Measurements from ENCODE around the gene FAM174C.
A peak's percentile ranks its signal among the peaks of the same experiment; 100 is the strongest.

The FAM174C gene

DNA sequence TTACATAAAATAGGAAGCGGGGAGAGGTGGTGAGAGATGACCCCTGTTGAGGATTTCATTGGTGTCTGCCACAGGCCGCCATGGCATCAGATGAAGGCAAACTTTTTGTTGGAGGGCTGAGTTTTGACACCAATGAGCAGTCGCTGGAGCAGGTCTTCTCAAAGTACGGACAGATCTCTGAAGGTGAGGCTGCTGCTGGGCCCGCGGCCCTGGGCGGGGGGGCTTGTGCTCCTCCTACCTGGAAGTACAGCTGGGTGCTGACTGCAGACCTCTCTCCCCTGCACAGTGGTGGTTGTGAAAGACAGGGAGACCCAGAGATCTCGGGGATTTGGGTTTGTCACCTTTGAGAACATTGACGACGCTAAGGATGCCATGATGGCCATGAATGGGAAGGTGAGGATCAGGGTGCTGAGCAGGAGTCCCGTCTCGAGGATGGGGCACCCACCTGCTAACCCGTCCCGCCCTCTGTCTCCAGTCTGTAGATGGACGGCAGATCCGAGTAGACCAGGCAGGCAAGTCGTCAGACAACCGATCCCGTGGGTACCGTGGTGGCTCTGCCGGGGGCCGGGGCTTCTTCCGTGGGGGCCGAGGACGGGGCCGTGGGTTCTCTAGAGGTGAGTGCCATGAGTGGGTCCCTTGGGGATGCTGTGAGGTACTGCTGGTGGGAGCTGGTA, 4.3 kb upstream of the FAM174C start:
- H3K27ac ChIP-seq, result peak overlapping the region; percentile 99
- no peak for DNase-seq (ENCODE audit: low read depth, low spot score)

- peak overlapping the region; percentile 99 for H3K27ac ChIP-seq
Measured at GRCh38 chr19:1271528-1272422, 3.6 kb upstream of the FAM174C start.

DNA sequence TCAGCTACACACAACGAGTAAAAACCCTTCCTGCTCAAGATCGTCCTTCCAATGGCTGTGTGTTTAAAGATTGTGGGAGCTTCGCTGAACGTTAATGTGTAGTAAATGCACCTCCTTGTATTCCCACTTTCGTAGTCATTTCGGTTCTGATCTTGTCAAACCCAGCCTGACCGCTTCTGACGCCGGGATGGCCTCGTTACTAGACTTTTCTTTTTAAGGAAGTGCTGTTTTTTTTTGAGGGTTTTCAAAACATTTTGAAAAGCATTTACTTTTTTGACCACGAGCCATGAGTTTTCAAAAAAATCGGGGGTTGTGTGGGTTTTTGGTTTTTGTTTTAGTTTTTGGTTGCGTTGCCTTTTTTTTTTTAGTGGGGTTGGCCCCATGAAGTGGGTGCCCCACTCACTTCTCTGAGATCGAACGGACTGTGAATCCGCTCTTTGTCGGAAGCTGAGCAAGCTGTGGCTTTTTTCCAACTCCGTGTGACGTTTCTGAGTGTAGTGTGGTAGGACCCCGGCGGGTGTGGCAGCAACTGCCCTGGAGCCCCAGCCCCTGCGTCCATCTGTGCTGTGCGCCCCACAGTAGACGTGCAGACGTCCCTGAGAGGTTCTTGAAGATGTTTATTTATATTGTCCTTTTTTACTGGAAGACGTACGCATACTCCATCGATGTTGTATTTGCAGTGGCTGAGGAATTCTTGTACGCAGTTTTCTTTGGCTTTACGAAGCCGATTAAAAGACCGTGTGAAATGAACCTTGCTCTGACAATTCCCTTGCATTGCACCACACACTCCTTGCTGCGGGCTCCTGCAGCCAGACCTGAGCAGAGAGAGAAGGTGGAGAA, 2.7 kb upstream of the FAM174C start:
- peak overlapping the region; percentile 99 for H3K27ac ChIP-seq
- no peak for DNase-seq (ENCODE audit: low read depth, low spot score)

More at GRCh38 chr19:1271528-1272422, 3.6 kb upstream of the FAM174C start:
- DNase-seq (ENCODE audit: low read depth, low spot score), result no peak

GRCh38 chr19:1273263-1274041, 1.9 kb upstream of the FAM174C start:
- H3K27ac ChIP-seq, result peak overlapping the region; percentile 92
- no peak for DNase-seq (ENCODE audit: low read depth, low spot score)

DNA sequence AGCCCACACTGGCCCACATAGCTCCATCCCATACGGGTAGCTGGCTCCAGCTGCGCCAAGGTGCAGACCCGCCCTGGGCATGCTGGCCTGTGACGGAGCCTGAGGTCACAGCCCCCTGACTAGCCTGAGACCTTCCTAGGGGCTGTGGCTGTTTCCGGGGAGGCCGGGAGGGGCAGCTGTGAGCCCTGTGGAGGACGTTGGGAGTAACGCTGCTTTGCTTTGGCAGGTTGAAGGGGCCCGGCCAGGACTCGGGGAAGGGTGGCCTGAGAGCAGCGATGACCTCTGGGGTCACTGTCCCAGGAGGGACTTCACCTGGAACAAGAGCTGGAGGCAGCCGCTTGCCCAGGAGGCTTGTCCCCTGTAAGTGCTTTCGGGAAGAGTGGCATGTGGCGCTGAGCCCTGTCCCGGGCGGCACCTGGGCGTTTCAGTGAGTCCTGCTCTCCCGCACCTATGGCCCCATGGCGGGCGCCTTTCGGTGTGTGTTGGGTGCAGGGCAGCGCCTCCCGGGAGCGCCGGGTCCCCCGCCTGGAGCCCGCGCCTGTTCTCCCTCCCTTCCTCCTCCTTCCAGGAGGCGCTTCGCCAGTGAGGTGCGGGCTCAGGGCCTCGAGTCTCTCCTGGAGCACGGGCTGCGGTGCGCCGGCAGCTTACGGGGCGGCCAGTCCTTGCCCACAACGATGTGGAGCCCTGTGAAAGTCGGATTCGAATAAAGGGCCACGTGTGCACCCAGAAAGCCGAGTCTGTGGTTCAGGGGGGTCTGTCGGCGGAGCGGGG, 1.1 kb upstream of the FAM174C start:
- no peak for DNase-seq (ENCODE audit: low read depth, low spot score)

DNA sequence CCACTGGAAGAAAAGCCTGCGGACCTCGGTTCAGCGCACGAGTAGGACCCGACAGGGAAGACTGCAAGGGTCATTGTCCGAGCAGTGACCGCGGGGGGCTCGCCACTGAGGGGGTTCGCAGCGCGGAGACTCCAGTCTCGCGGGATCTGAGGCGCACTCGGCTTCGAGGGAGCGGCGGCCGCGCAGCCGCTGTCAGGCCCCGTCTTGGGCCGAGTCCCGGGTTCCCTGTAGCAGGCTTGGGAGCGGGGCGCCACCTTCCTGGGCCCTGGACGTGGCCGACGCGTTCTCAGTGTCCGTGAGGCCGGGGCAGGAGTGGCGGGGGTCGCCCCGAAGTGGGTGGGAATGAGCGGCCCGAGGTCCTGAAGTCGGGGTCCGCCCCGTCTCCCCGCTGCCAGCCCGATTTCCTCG, 474 bp upstream of the FAM174C start:
- no peak for DNase-seq (ENCODE audit: low read depth, low spot score)
- H3K27ac ChIP-seq, result peak overlapping the region; percentile 92

More for the DNA sequence above, 1.1 kb upstream of the FAM174C start:
- peak overlapping the region; percentile 92 for H3K27ac ChIP-seq

DNA sequence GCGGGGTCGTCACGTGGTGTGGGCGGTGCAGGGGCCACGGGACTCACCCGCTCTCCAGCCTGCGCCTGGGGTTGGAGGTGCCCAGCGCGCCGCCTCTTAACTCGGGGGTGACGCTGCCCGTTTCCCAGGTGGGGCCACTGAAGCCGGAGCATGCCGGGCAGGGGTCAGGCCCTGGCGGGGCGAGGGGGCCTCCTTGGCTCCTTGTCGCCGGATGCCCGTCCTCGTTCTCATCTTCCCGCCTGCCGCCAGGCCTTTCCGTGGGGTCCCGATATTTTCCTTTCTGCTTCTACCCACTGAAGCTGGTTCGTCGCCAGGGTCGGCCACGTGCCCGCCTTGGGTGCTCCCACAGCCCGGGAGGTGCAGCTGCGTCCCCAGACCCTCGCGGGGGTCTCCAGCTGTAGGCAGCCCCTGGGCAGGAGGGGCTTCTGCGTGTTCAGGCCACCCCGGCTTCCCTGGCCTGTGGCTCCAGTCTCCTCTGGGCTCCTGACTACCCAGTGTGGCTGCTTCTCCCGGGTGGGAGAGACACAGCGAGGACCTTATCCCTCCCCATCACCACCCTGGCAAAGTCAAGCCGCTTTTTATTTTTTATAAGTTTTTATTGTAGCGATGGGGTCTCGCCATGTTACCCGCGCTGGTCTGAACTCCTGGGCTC, 772 bp downstream of the FAM174C start:
- no peak for DNase-seq (ENCODE audit: low read depth, low spot score)

GRCh38 chr19:1276628-1277022, 1.3 kb downstream of the FAM174C start:
- no peak for DNase-seq (ENCODE audit: low read depth, low spot score)
- H3K27ac ChIP-seq, result peak overlapping the region; percentile 92

More for the DNA sequence above, 772 bp downstream of the FAM174C start:
- H3K27ac ChIP-seq, result peak overlapping the region; percentile 92

DNA sequence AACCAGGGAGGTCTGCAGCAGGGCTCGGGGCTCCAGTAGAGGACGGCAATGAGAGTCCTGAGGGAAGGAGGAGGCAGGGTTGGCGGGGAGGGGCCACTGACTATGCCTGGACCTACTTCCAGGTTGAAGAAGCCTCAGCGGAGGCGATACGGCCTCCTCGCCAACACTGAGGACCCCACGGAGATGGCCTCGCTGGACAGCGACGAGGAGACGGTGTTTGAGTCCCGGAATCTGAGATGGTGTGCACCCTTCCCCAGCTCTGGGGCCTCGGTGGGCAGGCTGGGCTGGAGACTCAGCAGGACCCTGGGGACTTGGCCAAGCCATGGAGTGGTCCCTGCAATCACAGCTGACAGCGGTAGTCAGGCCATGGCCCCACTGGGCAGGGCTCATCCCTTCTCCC, 1.7 kb downstream of the FAM174C start:
- no peak overlapping the region for H3K27ac ChIP-seq
- no peak for DNase-seq (ENCODE audit: low read depth, low spot score)

DNA sequence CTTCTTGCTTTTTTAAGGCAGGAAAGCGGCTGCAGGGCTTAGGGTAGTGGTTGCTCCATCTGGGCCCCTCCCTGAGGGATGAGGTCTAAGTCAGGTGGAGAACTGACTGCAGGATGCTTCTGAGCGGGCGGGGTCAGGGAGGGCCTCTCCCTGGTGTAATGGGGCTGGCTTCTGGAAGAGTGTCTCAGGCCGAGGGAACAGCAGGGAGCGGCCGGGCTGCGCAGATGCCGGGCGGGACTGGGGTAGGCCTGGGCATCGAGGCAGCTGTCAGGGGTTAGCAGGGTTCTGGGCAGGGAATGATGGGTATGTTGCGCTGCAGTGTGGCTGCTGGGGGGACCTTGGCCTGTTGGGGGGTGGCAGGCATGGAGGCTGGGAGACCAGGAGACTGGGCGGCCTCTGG, 2.7 kb downstream of the FAM174C start:
- H3K27ac ChIP-seq, result no peak overlapping the region
- no peak for DNase-seq (ENCODE audit: low read depth, low spot score)

- DNase-seq (ENCODE audit: low read depth, low spot score), result no peak
- H3K27ac ChIP-seq, result no peak overlapping the region
Measured at GRCh38 chr19:1278713-1279660, 3.7 kb downstream of the FAM174C start.

- DNase-seq (ENCODE audit: low read depth, low spot score), result no peak
- no peak overlapping the region for H3K27ac ChIP-seq
Measured at GRCh38 chr19:1279782-1280341, 4.5 kb downstream of the FAM174C start.

DNA sequence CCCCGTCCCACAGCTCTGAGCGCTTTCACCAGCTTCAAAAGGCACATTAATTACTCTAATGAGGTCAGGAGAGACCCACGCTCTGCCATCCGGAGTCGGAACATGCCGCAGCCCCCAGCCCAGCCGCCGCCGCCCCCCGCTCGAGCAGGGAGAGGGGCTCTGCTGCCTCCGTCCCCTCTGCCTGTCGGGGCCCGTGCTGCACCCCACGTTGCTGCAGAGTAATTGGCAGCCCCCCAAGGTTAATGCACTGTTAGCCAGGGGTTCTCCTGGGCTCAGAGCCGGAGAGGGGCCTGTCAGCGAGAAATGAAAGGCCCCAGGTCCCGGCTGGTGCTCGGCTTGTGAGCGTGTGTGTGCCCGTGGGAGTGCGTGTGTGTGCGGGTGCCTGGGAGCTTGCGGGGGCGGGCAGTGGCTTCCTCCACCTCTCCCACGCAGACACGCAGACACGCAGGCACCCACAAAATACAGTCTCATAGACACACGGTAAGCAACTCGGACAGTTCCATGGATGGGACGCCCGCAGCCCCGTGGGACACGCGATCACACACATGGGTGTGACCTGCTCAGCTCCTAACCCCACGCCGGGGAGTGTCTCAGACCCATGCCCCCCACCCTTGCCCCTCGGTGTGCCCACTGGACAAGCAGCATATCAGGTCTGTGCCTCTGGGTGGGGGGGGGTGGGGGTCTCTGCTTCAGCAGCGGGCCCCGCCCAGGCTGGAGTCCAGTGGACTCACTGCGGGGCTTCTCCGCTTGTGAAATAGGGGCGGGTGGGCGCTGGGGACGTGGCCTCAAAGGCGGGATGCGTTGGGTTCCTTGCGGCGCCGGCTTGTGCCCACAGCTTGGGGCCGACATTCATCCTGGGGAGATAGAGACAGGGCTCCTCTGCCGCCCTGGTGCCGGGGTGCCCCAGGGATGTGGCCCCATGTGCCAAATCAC, 5.6 kb downstream of the FAM174C start:
- no peak for DNase-seq (ENCODE audit: low read depth, low spot score)
- H3K27ac ChIP-seq, result no peak overlapping the region

- no peak for DNase-seq (ENCODE audit: low read depth, low spot score)
Measured at GRCh38 chr19:1281569-1282287, 6.4 kb downstream of the FAM174C start.

GRCh38 chr19:1282588-1283206, 7.4 kb downstream of the FAM174C start:
- DNase-seq (ENCODE audit: low read depth, low spot score), result no peak
- H3K27ac ChIP-seq, result no peak overlapping the region

More at GRCh38 chr19:1281569-1282287, 6.4 kb downstream of the FAM174C start:
- no peak overlapping the region for H3K27ac ChIP-seq
